CD4-positive, alpha-beta T cell treated with Interleukin-2 at 100 ng/mL for 4 hours (primary cell): ENCODE data around the gene AEN.
A peak's percentile ranks its signal among the peaks of the same experiment; 100 is the strongest.

ENCODE experiments used
- DNase-seq: peaks from one replicate; pipeline ENCODE4 v3.0.0-alpha.2; 2020; ENCODE audit warnings: low spot score

AEN gene

GRCh38 chr15:88620995-88621772 lies at the start of gene AEN:
Gene AEN, plus strand, starts transcription at chr15:88621340. Its CDS starts 4,870 bp downstream, at chr15:88626210.
- DNase-seq, result peak; percentile 97

- DNase-seq, result no peak
Observed at GRCh38 chr15:88571852-88572259, 49.3 kb upstream of the AEN start.

GRCh38 chr15:88574077-88574476 lies 47.1 kb upstream of the AEN start:
- no peak for DNase-seq

GRCh38 chr15:88574655-88575054 lies 46.5 kb upstream of the AEN start:
- no peak for DNase-seq

- no peak for DNase-seq
Observed at GRCh38 chr15:88579322-88579721, 41.8 kb upstream of the AEN start.

GRCh38 chr15:88580532-88580931 lies 40.6 kb upstream of the AEN start:
- no peak for DNase-seq

GRCh38 chr15:88586401-88587162 lies 34.6 kb upstream of the AEN start:
- DNase-seq, result no peak

- no peak for DNase-seq
Observed at GRCh38 chr15:88590759-88591158, 30.4 kb upstream of the AEN start.

- DNase-seq, result no peak
Observed at GRCh38 chr15:88591384-88591783, 29.8 kb upstream of the AEN start.

GRCh38 chr15:88603885-88604284 lies 17.3 kb upstream of the AEN start:
- no peak for DNase-seq

- DNase-seq, result no peak
Observed at GRCh38 chr15:88604381-88605188, 16.6 kb upstream of the AEN start.

- DNase-seq, result peak; percentile 24
Observed at GRCh38 chr15:88605189-88606069, 15.7 kb upstream of the AEN start.

GRCh38 chr15:88606070-88606794 lies 14.9 kb upstream of the AEN start:
- no peak for DNase-seq

GRCh38 chr15:88607951-88608350 lies 13.2 kb upstream of the AEN start:
- DNase-seq, result no peak

GRCh38 chr15:88608607-88609181 lies 12.4 kb upstream of the AEN start:
- DNase-seq, result no peak

- DNase-seq, result no peak
Observed at GRCh38 chr15:88609344-88610090, 11.6 kb upstream of the AEN start.

- DNase-seq, result no peak
Observed at GRCh38 chr15:88610701-88611231, 10.4 kb upstream of the AEN start.

- no peak for DNase-seq
Observed at GRCh38 chr15:88612186-88612796, 8.8 kb upstream of the AEN start.
